ENCODE measurements around the gene OLFML2B. TPM values are rescaled to one million over a fixed set of nuclear protein-coding genes. Genes with fewer than 3 reads are reported as not detected.

Gene OLFML2B
- total RNA-seq, 2 donors from 2014 or later: 1.6 to 4.9 TPM

- no peak for TF ChIP-seq POLR2A (IDR thresholded peaks at IDR 0.05)
- TF ChIP-seq CTCF (IDR thresholded peaks at IDR 0.05): no peak
- no peaks in the 10 kb centered on the region for H3K27me3 ChIP-seq
- ATAC-seq (no peak), DNase-seq (no peak)
- no peaks in the 10 kb centered on the region for H3K4me1 ChIP-seq
- no peak overlapping the region for H3K27ac ChIP-seq
- WGBS, 2 donors: 19 to 41% methylated on average over 1 of the region's 1 CpG
- no peaks in the 10 kb centered on the region for H3K9me3 ChIP-seq
- H3K36me3 ChIP-seq (replicated peaks in 1 of 2; ENCODE audit: insufficient read depth in 1 of 2, low read depth in 2 of 2): peaks cover 0 to 4% of the 10 kb centered on the region in 2 donors
- no peak overlapping the region for H3K4me3 ChIP-seq
- intact Hi-C loops (cut with DNase I): no loop called here
These were observed 79.9 kb downstream of the OLFML2B start for GRCh38 chr1:161943737-161944136.

GRCh38 chr1:161941726-161942436 is 81.8 kb downstream of the OLFML2B start:
- H3K27ac ChIP-seq: no peak overlapping the region
- H3K27me3 ChIP-seq: no peaks in the 10 kb centered on the region
- H3K9me3 ChIP-seq: no peaks in the 10 kb centered on the region
- 78 to 85% methylated on average over 8 of the region's 8 CpGs for WGBS, 2 donors
- H3K4me3 ChIP-seq: no peak overlapping the region
- no peaks in the 10 kb centered on the region for H3K4me1 ChIP-seq
- intact Hi-C loops (cut with DNase I): no loop called here
- H3K36me3 ChIP-seq (replicated peaks in 1 of 2; ENCODE audit: insufficient read depth in 1 of 2, low read depth in 2 of 2): peaks cover 0 to 4% of the 10 kb centered on the region in 2 donors
- DNase-seq: no peak
- ATAC-seq: no peak
- no peak for TF ChIP-seq POLR2A (IDR thresholded peaks at IDR 0.05)
- no peak for TF ChIP-seq CTCF (IDR thresholded peaks at IDR 0.05)

- Histone ChIP-seq H3K9me3 (no peaks in the 10 kb centered on the region), H3K27ac (no peak overlapping the region), H3K36me3 (replicated peaks in 1 of 2; ENCODE audit: insufficient read depth in 1 of 2, low read depth in 2 of 2) (peaks cover 0 to 4% of the 10 kb centered on the region in 2 donors), H3K4me1 (no peaks in the 10 kb centered on the region), H3K4me3 (no peak overlapping the region), H3K27me3 (no peaks in the 10 kb centered on the region)
- TF ChIP-seq CTCF (IDR thresholded peaks at IDR 0.05) (no peak), POLR2A (IDR thresholded peaks at IDR 0.05) (no peak)
- intact Hi-C loops (cut with DNase I): no loop called here
- ATAC-seq: no peak
- 64 to 82% methylated on average over 3 of the region's 3 CpGs for WGBS, 2 donors
- no peak for DNase-seq
These were observed 82.6 kb downstream of the OLFML2B start for GRCh38 chr1:161940866-161941591.

GRCh38 chr1:161936786-161937185 is 86.9 kb downstream of the OLFML2B start:
- no peaks in the 10 kb centered on the region for H3K4me1 ChIP-seq
- H3K9me3 ChIP-seq: no peaks in the 10 kb centered on the region
- TF ChIP-seq CTCF (IDR thresholded peaks at IDR 0.05) (no peak), POLR2A (IDR thresholded peaks at IDR 0.05) (no peak)
- H3K4me3 ChIP-seq: no peak overlapping the region
- no peak for ATAC-seq
- WGBS, 2 donors: 90 to 100% methylated on average over 2 of the region's 2 CpGs
- H3K36me3 ChIP-seq (replicated peaks in 1 of 2; ENCODE audit: insufficient read depth in 1 of 2, low read depth in 2 of 2): no peaks in the 10 kb centered on the region
- H3K27me3 ChIP-seq: no peaks in the 10 kb centered on the region
- no peak for DNase-seq
- H3K27ac ChIP-seq: no peak overlapping the region
- intact Hi-C loops (cut with DNase I): no loop called here
